IPS DF 19.7 (cell line): ENCODE data around the gene MGA.
A peak's percentile ranks its signal among the peaks of the same experiment; 100 is the strongest.

Source experiments
- DNase-seq: peaks from one replicate; pipeline ENCODE4 v3.0.0-alpha.2; 2013; ENCODE audit warnings: low read depth, low spot score

The MGA gene

DNA sequence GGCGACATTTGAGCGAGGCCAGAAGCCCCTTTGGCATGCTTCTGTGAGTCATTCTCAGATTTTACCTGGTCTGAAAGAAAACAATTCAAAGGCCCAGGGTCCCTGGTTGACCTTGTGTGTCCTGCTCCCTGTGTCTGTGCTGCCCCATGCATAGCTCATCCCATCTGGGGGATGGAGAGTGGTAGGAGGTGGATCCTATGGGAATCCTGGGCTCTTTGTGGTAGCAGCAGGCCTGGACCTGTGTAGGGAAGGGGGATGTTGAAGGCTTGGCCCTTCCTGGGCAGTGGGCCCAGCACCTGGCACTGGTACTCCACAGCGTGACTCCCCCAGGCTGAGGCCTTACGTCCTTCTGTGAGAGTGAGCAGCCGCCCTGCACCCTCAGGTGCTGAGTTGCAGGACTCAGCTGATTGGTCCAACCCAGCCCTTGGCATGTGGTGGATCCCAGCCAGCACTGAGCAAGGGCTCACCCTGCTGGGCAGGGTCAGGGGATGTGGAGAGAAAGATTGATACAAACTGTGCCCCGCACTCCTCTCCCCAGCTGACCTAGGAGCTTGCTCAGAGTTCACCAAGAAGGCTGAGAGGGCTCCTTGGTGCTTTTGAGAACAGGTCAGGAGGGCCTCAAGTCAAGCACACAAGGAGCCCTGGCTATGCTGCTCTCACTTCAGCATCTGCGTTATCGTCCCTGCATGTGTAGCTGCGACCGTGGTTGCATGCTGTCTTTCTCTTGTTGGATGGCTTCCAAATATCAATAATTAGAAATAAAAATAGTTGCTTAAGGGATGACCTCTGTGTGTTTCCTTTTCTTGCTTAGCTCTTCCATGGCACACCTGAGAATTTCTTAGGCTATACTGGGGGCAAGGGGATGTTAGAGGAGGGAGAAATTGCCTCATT, 146.3 kb downstream of the MGA start:
- no peak for DNase-seq

DNA sequence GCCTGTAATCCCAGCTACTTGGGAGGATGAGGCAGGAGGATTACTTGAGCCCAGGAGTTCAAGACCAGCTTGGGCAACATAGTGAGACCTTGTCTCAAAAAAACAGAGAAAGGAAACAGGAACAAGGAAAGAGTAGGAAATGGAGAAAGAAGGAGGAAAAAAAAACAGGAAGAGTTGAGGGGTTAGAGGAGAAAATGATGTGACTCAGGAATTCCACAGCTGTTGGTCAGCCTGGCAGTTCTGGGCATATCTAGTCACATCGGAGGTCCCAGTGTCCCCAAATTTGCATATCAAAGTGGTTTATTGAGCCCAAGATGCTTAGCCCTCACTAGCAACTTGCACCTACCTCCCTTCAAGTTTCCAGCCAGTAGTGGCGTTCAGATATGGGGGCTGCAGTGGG, 148.9 kb downstream of the MGA start:
- DNase-seq = no peak

DNA sequence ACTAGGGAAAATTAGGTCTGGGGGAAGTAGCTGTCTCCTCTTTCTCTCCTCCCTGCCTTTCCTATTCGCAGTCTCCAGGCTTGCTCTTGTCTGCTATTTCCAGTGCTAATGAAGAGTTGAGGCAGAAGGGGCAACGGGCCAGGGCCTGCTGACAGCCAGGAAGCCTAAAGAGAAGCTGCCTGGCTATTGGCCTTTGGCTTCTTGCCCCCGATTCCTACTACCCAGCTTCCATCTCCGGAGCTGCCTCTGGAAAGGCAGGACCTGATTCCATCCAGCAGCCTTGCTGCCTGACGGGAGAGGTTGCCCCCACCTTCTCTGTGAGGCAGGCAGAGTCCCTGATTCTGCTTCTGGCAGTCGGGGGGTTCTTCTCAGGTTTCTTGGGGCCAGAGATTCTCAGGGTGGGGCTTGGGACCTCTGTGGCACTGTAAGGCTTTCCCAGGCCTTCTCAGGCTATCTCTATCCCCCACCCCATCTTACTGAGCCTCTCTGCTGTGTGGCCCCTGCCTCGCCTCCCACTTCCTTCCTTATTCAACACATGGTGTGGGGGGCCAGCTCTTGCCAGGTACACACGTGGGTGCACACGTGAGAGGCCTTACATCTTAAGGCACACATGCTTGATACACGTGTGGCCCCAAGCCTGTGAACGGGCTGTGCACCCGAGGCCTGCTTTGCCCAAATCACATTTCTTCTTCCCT, 149.5 kb downstream of the MGA start:
- no peak for DNase-seq

DNA sequence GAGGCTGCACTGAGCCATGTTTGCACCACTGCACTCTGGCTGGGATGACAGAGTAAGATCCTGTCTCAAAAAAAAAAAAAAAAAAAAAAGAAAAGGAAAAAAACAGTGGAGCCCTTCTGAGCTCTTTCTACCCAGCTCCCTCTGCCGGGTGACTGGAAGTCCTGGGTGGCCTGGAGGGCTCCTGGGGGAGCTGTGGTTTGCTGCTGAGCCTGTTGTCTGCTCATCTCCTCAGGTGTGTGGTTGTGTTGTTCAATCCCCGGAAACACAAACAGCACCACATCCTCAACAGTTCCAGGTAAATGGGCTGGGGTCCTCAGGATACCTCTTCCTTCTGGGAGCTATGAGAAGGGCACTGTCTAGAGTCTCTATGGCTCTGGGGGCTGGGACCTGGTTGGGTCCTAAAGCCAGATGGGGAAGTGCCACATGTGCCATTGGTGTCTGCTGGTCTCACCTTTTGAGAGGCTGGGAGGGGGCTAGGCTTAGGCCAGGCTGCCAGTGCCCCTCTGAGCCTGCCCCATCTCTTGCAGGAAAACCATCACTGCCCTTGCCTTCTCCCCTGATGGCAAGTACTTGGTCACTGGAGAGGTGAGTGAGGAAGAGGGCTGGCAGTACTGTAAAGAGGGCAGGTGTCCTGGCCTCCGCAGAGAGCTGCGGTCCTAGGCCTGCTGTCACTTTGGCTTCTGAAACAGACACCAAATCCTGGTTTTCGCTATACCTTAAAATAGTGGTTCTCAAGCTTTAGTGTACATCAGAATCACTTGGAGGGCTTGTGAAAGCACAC, 150.6 kb downstream of the MGA start:
- no peak for DNase-seq

DNA sequence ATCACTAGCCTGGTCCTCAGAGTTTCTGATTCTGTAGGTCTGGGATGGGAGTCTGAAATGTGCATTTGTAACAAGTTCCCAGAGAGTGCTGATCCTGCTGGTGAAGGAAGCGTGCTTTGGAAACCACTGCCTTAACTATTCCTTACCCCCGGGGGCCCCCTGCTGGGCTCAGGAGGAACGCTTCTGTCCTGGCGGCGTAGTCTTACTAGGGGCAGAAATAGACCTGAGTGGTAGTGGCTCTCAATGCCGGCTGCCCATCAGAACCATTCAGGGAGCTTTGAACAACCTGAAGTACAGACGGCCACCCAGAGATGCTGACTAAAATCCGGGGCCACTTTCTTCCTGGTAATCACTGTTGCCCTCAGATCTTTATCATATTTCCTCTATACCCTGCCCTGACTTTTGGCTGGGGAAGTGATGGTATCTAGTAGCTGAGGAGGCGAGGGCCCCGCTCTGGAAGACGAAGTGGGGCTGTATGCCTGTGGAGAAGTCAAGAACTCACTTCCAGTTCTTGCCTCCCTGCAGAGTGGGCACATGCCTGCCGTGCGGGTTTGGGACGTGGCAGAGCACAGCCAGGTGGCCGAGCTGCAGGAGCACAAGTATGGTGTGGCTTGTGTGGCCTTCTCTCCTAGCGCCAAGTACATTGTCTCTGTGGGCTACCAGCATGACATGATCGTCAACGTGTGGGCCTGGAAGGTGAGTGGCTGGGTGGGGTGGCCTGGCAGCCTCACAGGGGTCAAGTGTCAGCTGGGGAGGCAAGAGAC, 151.4 kb downstream of the MGA start:
- peak; percentile 48 for DNase-seq

DNA sequence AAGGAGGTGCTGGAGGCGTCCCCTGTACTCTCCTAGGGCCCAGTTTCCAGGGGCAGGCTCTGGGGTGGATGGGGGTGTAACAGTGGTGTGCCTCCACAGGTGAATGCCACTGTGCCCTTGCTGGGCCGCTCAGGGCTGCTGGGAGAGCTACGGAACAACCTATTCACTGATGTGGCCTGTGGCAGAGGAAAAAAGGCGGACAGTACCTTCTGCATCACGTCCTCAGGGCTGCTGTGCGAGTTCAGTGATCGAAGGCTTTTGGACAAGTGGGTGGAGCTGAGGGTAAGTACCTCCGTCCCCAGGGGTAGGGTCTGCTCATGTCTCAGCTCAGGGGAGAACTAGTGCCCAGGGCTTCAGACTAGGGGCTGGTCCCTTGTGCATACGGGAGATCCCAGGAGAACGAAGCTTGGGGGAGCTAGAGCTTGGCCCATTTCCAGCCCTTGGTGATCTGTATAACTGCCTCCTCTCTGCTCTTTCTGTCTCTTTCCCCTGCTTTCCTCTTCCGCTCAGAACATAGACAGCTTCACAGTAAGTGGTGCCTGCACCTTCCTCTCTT, 152.7 kb downstream of the MGA start:
- no peak for DNase-seq

DNA sequence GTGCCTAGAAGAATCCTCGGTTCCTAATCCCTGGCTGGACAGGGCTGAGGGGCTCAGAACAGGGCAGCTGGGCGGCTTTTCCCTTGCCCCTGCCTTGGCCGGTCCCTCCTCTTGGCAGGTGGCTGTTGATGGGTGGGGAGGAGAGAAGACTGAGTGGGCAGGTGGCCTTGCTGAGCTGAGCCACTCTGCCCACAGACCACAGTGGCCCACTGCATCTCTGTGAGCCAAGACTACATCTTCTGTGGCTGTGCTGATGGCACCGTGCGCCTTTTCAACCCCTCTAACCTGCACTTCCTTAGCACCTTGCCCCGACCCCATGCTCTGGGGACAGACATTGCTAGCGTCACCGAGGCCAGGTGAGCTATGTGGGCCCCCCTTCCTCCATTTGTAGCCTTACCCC, 153.2 kb downstream of the MGA start:
- DNase-seq = no peak

DNA sequence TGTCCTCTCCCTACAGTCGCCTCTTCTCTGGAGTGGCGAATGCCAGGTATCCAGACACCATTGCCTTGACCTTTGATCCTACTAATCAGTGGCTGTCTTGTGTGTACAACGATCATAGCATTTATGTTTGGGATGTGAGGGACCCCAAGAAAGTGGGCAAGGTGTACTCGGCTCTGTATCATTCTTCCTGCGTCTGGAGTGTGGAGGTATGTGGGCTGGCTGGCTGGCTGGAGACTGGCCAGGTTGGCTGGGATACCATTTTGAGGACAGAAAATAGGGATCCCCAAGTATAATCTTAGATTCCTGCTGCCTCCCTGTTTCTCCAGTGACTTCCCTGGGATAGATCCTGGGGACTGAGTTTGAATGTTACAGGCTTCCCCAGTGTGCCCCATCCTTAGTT, 154.3 kb downstream of the MGA start:
- DNase-seq = no peak

DNA sequence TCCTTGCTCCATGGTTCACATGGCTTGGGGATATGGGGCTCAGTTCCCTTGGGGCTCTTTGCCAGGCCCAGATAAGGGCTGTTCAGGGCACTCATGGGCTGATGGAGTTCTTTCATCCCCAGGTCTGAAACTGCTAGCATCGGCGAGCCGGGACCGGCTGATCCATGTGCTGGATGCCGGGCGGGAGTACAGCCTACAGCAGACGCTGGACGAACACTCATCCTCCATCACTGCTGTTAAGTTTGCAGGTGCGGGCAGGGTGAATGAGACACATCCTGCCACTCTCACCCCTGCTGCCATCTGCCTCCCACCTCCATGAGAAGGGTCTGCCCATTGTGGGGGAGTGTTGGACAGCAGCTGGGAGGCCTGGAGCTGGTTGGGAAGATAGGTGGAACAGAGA, 156.6 kb downstream of the MGA start:
- DNase-seq = no peak

DNA sequence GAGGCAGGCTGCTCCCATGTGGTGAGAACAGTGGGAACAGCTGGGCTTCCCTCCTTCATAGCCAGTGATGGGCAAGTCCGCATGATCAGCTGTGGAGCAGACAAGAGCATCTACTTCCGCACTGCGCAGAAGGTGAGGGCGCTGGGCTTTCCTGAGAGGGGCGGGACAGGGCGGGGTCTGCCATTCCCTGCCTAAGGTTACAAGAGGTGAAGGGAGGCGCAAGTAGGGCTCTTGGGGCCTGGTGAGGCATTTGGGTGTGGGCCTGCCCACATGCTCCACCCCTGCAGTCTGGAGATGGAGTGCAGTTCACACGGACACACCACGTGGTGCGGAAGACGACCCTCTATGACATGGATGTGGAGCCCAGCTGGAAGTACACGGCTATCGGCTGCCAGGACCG, 157.1 kb downstream of the MGA start:
- DNase-seq = no peak

DNA sequence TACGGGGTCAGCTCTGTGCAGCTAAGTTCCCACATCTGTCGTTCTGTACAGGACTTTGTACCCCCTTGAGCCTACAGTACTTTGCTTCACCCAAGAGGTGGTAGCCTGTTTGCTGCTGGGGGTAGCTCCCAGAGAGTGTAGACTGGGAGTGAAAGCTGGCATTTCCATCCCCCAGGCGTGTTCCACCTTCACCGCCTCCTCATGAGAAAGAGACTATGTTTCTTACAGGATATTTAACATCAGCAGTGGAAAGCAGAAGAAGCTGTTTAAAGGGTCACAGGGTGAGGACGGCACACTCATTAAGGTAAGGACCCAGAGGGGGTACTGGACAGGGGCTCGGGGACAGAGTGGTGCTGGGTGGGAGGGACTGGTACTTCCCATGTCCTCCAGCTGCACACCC, 157.6 kb downstream of the MGA start:
- no peak for DNase-seq

DNA sequence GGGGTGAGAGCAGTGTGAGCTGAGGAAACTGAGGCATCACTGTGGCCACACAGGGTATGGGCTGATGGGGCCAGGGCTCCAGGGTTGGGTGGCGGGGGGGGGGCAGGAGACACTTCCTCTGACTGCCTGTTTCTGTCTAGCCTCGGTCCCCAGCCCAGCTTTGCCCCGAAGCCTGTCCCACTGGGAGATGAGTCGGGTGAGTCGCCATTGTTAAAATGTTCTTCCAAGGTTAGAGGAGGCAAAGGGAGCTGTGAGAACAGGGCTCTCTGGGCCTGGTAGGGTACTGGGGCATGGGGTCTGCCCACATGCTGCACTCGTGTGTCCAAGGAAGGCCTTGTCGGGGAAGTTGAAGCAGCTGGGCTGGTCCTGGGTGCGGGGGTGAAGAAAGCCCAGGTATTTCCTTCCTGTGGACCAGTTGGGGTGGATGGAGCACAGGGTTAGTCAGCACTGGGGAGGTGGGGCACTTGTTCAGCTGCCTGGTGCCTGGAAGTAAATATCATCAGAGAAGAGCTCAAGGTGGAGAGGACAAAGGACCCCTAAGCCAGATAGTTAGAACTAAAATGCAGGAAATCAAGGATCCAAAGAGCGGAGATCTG, 159.3 kb downstream of the MGA start:
- no peak for DNase-seq

DNA sequence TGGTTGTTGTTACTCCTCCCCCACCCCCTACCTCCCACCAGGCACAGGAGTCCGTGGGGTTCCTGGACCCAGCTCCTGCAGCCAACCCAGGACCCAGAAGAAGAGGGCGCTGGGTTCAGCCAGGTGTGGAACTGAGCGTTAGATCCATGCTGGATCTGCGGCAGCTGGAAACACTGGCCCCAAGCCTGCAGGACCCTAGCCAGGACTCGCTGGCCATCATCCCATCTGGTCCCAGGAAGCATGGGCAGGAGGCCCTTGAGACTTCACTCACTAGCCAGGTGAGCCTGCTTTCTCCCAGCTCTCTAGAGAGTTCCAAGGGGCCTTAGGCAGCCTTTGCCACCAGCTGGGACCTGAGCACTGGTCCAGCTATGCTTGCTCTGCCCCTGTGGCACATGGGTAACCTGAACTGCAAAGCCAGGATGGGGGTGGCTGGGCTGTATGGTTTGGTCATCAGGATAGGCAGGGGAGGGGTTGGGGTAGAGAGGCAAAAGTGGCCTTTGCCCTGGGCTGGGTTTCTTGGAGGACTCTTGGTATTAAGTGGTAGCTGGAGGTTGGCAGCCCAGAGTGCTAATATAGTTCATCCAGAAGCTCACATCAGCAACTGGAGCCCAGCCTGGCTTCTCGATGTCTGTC, 160.7 kb downstream of the MGA start:
- no peak for DNase-seq

DNA sequence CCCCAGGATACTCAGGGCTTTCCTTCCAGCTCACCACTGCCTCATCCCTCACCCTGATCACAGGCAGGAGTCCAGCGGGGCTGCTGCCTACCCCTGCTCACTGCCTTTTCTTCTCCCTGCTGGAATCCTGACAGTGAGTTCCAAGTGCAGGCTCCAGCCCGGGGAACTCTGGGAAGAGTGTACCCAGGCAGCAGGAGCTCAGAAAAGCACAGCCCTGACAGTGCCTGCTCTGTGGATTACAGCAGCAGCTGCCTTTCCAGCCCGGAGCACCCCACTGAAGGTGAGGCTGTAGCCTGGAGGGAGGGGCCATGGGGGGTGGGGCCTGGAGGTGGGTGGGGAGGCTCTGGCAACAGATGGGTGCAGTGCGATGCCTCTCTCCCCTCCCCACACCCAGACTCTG, 161.6 kb downstream of the MGA start:
- DNase-seq = no peak

DNA sequence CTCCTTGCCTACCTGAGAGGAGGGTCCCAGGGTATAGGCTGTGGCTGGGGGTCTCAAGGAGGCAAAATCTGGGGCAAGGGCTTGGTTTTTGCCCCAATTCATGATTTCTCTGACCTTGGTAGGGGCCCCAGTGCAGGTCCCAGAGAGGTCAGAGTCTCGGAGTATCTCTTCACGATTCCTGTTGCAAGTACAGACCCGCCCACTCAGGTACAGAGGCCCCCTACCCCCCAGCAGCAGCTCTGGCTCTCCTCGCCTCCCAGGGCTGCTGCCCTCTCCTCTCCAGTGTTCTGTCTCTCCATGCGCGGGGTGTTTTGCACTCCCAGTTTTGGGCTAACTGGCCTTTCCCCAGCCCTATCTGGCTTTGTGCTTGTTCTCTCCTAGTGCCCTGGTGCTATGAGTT, 162.3 kb downstream of the MGA start:
- DNase-seq = no peak
